Neural progenitor cell (in vitro differentiated cells): ENCODE data around the gene F10. TPM values are rescaled to one million over a fixed set of nuclear protein-coding genes. Genes with fewer than 3 reads are reported as not detected.

Experiments
- DNase-seq: peaks from one replicate; pipeline ENCODE4 v3.0.0-alpha.2; 2016; ENCODE audit warnings: low spot score
- H2AFZ ChIP-seq: fragments of 200-600 bp; sonication (generic); replicated peaks from 2 replicates; pipeline ENCODE4 v1.6.1; 2016; ENCODE audit warnings: antibody characterized with exemption
- H3F3A ChIP-seq: fragments of 200-600 bp; sonication (generic); 2 replicates; pipeline ENCODE4 v1.6.1; 2016; ENCODE audit warnings: antibody characterized with exemption, low read depth
- H3K27ac ChIP-seq: fragments of 200-600 bp; sonication (generic); 2 replicates; pipeline ENCODE4 v1.5.1; 2016; ENCODE audit warnings: mild to moderate bottlenecking
- H3K27me3 ChIP-seq: fragments of 200-600 bp; sonication (generic); 2 replicates; pipeline ENCODE4 v1.6.1; 2016; ENCODE audit warnings: mild to moderate bottlenecking, moderate library complexity
- H3K36me3 ChIP-seq: fragments of 200-600 bp; sonication (generic); 2 replicates; pipeline ENCODE4 v1.5.1; 2016
- H3K4me1 ChIP-seq: fragments of 200-600 bp; sonication (generic); 2 replicates; pipeline ENCODE4 v1.6.1; 2016; ENCODE audit warnings: mixed run types
- H3K4me2 ChIP-seq: fragments of 200-600 bp; sonication (generic); 2 replicates; pipeline ENCODE4 v1.6.1; 2016
- H3K4me3 ChIP-seq: fragments of 200-600 bp; sonication (generic); 2 replicates; pipeline ENCODE4 v1.5.1; 2016
- H3K79me2 ChIP-seq: fragments of 200-600 bp; sonication (generic); 2 replicates; pipeline ENCODE4 v1.6.1; 2016; ENCODE audit warnings: low read depth
- H3K9ac ChIP-seq: fragments of 200-600 bp; sonication (generic); 2 replicates; pipeline ENCODE4 v1.6.1; 2016
- H3K9me3 ChIP-seq: fragments of 200-600 bp; sonication (generic); 2 replicates; pipeline ENCODE4 v1.5.1; 2016; ENCODE audit warnings: low read depth
- H4K20me1 ChIP-seq: fragments of 200-600 bp; sonication (generic); 2 replicates; pipeline ENCODE4 v1.6.1; 2016; ENCODE audit warnings: low read depth
- H3K27ac Mint-ChIP-seq: 3 replicates; pipeline ENCODE4 v1.8.0; 2021; ENCODE audit warnings: mixed read lengths
- H3K27me3 Mint-ChIP-seq: 2 replicates; pipeline ENCODE4 v1.8.0; 2022; ENCODE audit warnings: low read depth, mild to moderate bottlenecking, inconsistent platforms, moderate library complexity, mixed read lengths; ENCODE audit not compliant: insufficient read depth
- H3K36me3 Mint-ChIP-seq: 3 replicates; pipeline ENCODE4 v1.8.0; 2021; ENCODE audit warnings: mixed read lengths
- H3K4me1 Mint-ChIP-seq: 3 replicates; pipeline ENCODE4 v1.8.0; 2021; ENCODE audit warnings: mixed read lengths
- H3K4me3 Mint-ChIP-seq: 3 replicates; pipeline ENCODE4 v1.8.0; 2021; ENCODE audit warnings: mild to moderate bottlenecking, moderate library complexity, mixed read lengths
- H3K9me3 Mint-ChIP-seq: 3 replicates; pipeline ENCODE4 v1.8.0; 2020; ENCODE audit warnings: mixed read lengths
- CTCF ChIP-seq: fragments of 200-600 bp; sonication (generic); IDR thresholded peaks from 2 replicates; pipeline ENCODE4 v1.5.1; 2017; ENCODE audit warnings: antibody characterized with exemption, mild to moderate bottlenecking
- EZH2 ChIP-seq: fragments of 200-600 bp; sonication (generic); IDR thresholded peaks from 2 replicates; pipeline ENCODE4 v1.6.1; 2017; ENCODE audit warnings: antibody characterized with exemption, mild to moderate bottlenecking, moderate library complexity
- EZH2phosphoT487 ChIP-seq: fragments of 200-600 bp; sonication (generic); IDR thresholded peaks from 2 replicates; pipeline ENCODE4 v1.6.1; 2017; ENCODE audit warnings: antibody characterized with exemption
- total RNA-seq: library from RNA; depleted of rRNA; stranded (reverse); fragments of >200 nt; gene quantifications from 2 replicates; pipeline ENCODE4 v1.2.3, GENCODE V29; 2015; ENCODE audit warnings: low replicate concordance

F10 gene
- total RNA-seq, 1 donor from 2014 or later: 2.0 TPM

GRCh38 chr13:113090806-113091205 lies 31.8 kb upstream of the F10 start:
- DNase-seq: no peak
- TF ChIP-seq EZH2phosphoT487 (no peak), EZH2 (no peak), CTCF (no peak)
- peaks cover 13% of the 10 kb centered on the region for H3K4me1 Mint-ChIP-seq
- Histone ChIP-seq H3K9ac (no peak overlapping the region), H3K4me2 (no peak overlapping the region), H3F3A (no peaks in the 10 kb centered on the region), H2AFZ (no peak overlapping the region), H4K20me1 (no peaks in the 10 kb centered on the region), H3K79me2 (no peaks in the 10 kb centered on the region), H3K9me3 (no peaks in the 10 kb centered on the region), H3K27ac (no peak overlapping the region), H3K27me3 (no peaks in the 10 kb centered on the region), H3K4me1 (no peaks in the 10 kb centered on the region), H3K36me3 (no peaks in the 10 kb centered on the region), H3K4me3 (no peak overlapping the region)
- H3K27me3 Mint-ChIP-seq: peaks cover 4% of the 10 kb centered on the region
- H3K9me3 Mint-ChIP-seq: no peaks in the 10 kb centered on the region
- peaks cover 5% of the 10 kb centered on the region for H3K36me3 Mint-ChIP-seq
- no peak overlapping the region for H3K27ac Mint-ChIP-seq
- H3K4me3 Mint-ChIP-seq: no peak overlapping the region

DNA sequence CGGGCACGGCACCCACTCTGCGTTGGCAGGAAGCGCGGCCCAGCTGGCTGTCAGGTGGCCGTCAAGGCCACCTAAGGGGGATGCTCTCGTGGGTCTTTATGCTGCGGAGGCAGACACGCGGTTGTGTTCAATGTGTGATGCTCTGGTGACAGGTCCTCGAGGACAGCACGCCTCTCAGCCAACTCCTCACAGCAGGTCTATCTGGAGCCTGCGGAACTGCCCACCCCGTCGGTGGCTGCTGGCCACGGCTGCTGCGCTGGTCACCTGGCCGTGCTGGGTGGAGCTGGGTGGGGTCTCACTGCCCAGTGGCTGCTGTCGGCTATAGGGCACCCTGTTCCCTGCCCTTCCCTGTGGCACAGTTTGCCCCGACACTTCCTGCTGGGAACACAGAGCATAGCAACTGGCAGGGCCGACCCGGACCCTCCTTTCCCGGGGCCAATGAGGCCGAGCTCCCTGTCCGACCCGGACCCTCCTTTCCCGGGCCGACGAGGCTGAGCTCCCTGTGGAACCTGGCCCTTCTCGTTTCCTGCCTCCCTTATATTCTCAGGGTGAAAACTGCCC lies 31.3 kb upstream of the F10 start:
- peaks cover 4% of the 10 kb centered on the region for H3K27me3 Mint-ChIP-seq
- peaks cover 13% of the 10 kb centered on the region for H3K4me1 Mint-ChIP-seq
- H3K27ac Mint-ChIP-seq: no peak overlapping the region
- no peaks in the 10 kb centered on the region for H3K27me3 ChIP-seq
- H3K9me3 Mint-ChIP-seq: no peaks in the 10 kb centered on the region
- no peak overlapping the region for H3K4me3 Mint-ChIP-seq
- no peak for DNase-seq
- H3K36me3 Mint-ChIP-seq: peaks cover 5% of the 10 kb centered on the region
- H3K36me3 ChIP-seq: no peaks in the 10 kb centered on the region
- H3K9ac ChIP-seq: no peak overlapping the region
- H2AFZ ChIP-seq: no peak overlapping the region
- H3K4me3 ChIP-seq: no peak overlapping the region
- TF ChIP-seq EZH2phosphoT487: no peak
- TF ChIP-seq EZH2: no peak
- TF ChIP-seq CTCF: no peak
- H3K79me2 ChIP-seq: no peaks in the 10 kb centered on the region
- H3F3A ChIP-seq: no peaks in the 10 kb centered on the region
- no peaks in the 10 kb centered on the region for H3K9me3 ChIP-seq
- H3K27ac ChIP-seq: no peak overlapping the region
- no peaks in the 10 kb centered on the region for H3K4me1 ChIP-seq
- H4K20me1 ChIP-seq: no peaks in the 10 kb centered on the region
- no peak overlapping the region for H3K4me2 ChIP-seq

DNA sequence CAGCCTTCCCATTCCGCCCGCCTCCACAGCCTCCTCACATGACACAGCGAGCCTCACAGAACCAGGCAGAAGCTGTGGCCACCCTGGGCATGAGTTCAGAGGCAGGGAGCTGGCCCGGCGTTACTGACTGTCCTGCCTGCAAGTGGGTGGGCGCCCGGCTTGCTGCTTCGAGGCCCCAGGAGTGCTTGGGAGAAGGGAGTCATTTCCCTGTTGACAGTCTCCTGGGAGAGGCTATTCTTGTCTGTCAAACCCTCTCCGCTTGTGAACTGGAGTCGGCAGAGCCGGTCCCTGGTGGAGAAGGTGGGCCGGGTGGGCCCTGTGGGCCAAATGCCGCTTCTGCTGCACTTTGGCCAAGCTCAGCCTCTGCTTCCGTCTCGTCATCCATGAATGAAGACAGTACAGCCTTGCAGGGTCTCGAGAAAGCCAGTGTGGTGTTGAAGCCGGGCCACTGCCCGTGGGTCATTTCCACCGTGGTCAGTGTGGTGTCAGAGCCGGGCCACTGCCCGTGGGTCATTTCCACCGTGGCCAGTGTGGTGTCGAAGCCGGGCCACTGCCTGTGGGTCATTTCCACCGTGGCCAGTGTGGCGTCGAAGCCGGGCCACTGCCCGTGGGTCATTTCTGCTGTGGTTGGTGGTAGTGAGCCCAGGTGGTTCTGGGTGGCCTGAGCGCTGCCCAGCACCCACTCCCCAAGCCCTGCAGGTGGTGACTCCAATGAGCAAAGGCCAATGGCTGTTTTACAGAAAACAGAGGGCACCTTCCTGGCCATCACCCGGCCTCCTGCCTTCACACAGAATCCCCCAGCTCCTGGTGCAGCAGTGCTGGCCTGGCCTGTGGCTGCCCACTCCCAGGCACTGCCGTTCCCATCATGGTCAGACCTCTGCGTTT lies 30.5 kb upstream of the F10 start:
- H3K4me3 ChIP-seq: no peak overlapping the region
- no peak for TF ChIP-seq CTCF
- no peak for TF ChIP-seq EZH2phosphoT487
- TF ChIP-seq EZH2: no peak
- DNase-seq: no peak
- no peak overlapping the region for H3K27ac ChIP-seq
- H3K4me3 Mint-ChIP-seq: no peak overlapping the region
- no peaks in the 10 kb centered on the region for H3K36me3 ChIP-seq
- no peaks in the 10 kb centered on the region for H3K9me3 Mint-ChIP-seq
- H3K9ac ChIP-seq: no peak overlapping the region
- no peaks in the 10 kb centered on the region for H3K79me2 ChIP-seq
- H3K4me1 ChIP-seq: no peaks in the 10 kb centered on the region
- H3K9me3 ChIP-seq: no peaks in the 10 kb centered on the region
- H3K27me3 Mint-ChIP-seq: peaks cover 4% of the 10 kb centered on the region
- H3K27ac Mint-ChIP-seq: no peak overlapping the region
- H2AFZ ChIP-seq: no peak overlapping the region
- no peaks in the 10 kb centered on the region for H3F3A ChIP-seq
- peaks cover 9% of the 10 kb centered on the region for H3K4me1 Mint-ChIP-seq
- H4K20me1 ChIP-seq: no peaks in the 10 kb centered on the region
- H3K36me3 Mint-ChIP-seq: peaks cover 5% of the 10 kb centered on the region
- no peak overlapping the region for H3K4me2 ChIP-seq
- H3K27me3 ChIP-seq: no peaks in the 10 kb centered on the region
